GM08714 (cell line): Measurements from ENCODE around the gene FBXW4.

ENCODE experiments used
- H3K4me3 ChIP-seq: fragments of 200-500 bp; sonication (Bioruptor generic); 2 replicates; pipeline ENCODE4 v1.5.1; 2014; ENCODE audit warnings: mild to moderate bottlenecking, low read length, inconsistent platforms
- ZNF274 ChIP-seq: IDR thresholded peaks from 2 replicates; pipeline ENCODE4 v1.6.1; 2012; ENCODE audit warnings: mild to moderate bottlenecking, low read depth, low read length

FBXW4 gene

DNA sequence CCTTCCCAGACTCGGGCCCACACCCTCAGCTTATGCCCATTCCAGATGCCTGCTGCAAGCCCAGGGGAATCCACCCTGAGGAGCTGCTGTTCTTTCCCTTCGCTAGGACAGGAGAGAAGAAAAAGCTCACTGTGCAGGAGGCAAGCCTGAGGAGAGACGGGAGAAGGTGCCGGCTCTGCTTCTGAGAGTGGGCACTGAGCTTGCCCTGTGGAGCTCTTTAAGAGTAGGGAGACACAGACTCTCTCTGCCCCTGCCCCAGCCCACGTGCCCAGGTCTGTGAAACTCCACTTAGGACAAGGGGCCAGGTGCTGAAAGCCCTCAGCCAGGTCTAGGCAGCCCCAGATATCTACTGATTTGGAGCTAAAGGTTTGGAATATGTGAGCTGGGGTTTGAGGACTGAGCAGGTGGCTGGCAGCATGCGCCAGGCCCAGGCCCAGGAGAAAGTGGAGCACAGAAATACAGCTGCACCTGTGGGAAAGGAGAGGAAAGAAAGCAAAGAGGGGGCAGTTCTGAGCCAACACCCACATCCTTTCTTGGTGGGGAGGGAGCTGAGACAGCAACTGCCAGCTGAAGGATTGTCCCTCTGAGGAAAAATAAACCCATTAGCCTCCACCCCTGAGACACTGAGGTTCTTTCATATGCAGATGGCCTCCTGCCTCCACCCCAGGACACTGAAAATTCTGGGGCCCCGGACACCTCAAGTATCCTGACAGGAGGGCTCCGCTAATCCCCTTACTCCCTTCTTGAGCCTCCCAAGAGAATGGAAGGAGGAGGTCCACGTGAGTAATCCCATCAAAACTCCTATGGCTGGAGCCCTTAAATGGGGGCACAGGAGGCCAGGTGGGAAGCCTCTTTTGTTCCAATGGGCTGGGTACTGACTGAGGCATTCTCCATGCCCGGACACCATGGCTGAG lies 114.2 kb downstream of the FBXW4 start:
- no peak overlapping the region for H3K4me3 ChIP-seq
- no peak for TF ChIP-seq ZNF274

DNA sequence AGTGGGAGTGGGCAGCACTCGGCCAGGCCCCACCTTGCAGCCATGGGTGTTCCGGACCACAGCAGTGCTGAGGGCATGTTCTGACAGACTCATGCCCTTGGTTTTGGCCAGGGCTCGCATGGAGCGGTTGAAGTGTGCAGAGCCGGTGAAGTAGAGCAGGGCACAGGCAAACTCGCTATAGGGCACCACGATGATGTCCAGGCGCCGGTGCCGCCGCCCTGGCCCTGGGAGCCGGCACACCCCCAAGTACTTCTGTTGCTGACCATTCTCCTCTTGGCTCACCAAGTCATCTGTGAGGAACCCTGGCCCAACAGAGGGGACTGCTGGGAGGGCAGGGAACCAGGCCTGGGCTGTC lies 115.5 kb downstream of the FBXW4 start:
- no peak for TF ChIP-seq ZNF274

DNA sequence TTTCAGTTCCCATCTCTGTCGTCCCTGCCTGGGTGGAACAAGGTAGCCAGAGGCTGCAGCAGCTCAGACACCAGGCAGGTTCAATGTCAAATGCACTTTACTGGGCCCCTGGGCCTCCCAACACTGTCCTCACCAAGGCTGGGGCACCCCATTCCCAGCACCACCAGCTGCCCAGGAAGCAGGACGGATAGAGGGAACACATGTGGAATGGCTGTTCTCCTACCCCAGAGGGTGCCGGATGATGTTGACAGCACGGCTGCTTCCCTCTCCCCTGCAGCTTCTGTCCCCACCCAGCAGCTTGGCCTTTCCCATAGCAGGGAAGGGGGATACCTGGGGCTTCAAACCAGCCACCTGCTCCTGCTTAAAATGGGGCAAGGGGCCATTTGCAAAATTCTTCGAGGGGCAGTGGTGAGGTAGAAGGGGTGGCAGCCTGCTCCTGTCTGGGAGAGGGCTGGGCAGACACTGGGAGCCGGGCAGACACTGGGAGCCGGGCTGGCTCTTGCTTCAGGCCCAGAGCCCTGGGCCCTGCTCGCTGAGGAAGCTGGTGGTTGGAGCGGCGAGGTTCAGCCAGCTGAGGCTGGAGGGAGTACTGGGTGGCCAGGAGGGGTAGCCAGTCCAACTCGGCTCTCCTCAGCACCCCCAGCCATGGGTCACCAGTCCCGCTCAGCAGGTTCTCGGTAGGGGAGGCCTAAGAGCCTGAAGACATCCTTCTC lies 116.0 kb downstream of the FBXW4 start:
- no peak for TF ChIP-seq ZNF274
- H3K4me3 ChIP-seq: no peak overlapping the region

More for the DNA sequence above, 115.5 kb downstream of the FBXW4 start:
- H3K4me3 ChIP-seq: no peak overlapping the region

DNA sequence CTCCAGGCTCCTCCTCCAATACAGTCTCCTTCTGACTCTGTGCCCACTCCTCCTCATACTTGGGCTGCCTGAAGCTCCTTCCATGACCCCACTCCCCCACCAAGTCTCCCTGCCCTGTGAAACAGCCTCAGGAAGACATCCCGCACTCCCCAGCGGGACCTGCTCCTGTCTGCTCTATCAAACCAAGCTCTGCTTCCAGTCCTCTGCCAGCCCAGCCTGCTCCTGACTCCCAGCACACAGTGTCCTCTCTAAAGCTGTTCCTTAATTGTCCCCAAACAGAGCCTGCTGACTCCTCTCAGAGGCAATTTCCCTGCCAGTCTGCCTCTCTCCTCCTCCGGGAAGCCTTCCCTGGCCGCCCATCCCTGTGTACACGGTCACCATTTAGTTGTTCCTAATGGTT lies 116.8 kb downstream of the FBXW4 start:
- no peak for TF ChIP-seq ZNF274
- H3K4me3 ChIP-seq: no peak overlapping the region

DNA sequence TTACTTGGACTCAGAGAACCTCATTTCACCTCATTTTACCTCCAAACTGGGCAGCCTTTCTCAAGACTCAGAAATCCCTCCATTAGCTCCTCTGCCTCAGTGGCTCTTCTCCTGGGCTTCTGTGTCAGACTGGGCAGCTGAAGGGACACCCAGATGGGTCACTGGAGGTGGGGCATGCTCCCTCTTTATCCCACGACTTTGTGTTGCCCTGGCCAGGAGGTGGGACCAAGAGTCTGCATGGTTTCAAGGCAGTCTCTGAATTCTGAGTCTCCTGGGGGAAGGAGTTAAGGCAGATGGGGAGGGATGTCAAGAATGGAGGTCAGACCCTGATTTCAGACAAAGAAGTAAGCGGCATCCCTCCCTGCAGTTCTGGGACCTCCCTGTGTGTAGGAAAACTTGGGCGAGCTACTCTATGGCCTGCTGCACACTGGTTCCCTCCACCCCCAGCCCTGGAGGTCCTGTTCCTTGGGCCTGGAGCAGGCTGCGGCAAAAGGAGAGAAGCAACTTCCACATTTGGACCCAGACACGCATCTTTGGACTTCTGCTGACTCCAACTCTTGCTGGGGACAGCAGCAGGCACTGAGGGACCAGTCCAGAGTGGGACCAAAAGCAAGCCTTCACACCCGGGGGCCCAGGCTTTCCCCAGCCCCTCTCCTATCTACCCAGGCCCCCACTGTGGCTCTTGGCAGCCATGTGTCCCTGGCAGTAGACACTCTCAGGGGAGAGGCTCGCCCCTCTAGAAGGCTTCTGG lies 117.7 kb downstream of the FBXW4 start:
- H3K4me3 ChIP-seq: no peak overlapping the region
- TF ChIP-seq ZNF274: no peak

DNA sequence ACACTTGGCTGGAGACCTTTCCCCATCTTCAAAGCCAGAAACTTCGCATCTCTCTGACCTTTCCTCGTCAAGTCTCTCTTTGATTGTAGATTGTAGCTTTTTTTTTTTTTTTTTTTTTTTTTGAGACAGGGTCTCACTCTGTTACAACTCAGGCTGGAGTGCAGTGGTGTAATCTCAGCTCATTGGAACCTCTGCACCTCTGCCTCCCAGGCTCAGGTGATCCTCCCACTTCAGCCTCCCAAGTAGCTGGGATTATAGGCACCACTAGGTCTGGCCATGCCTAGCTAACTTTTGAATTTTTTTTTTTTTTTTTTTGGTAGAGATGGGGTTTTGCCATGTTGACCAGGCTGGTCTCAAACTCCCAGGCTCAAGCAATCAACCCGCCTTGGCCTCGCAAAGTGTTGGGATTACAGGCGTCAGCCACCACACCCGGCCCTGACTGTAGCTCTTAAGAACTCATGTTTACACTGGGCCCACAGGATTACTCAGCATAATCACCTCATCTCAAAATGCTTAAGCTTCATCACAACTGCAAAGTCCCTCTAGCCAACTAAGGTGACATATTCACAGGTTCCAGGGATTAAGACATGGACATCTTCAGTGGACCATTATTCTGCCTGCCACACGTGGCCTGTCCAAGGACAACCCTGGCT lies 118.6 kb downstream of the FBXW4 start:
- no peak for TF ChIP-seq ZNF274
- no peak overlapping the region for H3K4me3 ChIP-seq

DNA sequence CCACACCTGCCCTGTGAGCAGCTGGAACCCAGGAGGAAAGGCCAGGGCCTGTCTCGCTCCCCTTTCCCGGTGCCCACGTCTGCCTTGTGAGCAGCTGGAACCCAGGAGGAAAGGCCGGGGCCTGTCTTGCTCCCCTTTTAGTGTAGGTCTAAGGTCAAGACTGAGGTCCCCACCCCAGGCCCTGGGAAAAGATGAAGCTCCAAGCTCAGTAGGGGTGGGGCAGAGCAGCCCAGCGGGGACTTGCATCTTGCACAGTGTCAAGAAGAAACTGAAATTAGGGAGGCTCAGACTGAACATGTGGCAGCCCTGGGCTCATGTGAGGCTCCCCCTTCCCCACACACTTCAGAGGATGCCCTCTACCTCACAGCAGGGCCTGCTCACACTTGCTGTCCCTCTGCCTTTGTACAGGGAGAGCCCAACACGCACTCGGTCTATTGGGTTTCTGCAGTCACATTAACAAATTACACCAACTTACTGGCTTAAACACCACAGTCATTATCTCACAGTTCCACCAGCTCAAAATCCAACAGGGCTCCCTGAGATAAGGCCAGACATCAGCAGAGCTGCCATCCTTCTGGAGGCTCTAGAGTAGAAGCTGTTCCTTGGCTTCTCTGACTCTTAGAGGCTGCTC lies 119.3 kb downstream of the FBXW4 start:
- H3K4me3 ChIP-seq: no peak overlapping the region
- TF ChIP-seq ZNF274: no peak

DNA sequence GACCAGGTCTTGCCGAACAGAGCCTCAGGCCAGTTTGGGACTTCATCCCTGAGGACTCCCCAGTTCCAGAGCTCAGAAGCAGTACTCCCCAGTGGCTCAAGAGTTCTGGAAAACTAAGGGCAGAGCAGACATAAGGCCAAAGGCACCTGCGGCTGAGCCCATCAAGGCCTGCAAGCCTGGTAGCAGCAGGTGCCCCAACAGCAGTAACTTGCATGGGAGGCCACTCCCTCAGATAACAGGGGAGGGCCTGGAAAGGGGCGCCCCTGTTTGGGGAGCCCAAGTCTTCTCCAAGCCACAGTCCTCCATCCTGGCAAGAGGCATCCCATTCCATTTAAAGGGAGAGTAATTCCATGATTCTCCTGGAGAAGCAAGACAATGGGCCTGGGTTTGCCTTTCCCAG lies 119.9 kb downstream of the FBXW4 start:
- TF ChIP-seq ZNF274: no peak
- no peak overlapping the region for H3K4me3 ChIP-seq

DNA sequence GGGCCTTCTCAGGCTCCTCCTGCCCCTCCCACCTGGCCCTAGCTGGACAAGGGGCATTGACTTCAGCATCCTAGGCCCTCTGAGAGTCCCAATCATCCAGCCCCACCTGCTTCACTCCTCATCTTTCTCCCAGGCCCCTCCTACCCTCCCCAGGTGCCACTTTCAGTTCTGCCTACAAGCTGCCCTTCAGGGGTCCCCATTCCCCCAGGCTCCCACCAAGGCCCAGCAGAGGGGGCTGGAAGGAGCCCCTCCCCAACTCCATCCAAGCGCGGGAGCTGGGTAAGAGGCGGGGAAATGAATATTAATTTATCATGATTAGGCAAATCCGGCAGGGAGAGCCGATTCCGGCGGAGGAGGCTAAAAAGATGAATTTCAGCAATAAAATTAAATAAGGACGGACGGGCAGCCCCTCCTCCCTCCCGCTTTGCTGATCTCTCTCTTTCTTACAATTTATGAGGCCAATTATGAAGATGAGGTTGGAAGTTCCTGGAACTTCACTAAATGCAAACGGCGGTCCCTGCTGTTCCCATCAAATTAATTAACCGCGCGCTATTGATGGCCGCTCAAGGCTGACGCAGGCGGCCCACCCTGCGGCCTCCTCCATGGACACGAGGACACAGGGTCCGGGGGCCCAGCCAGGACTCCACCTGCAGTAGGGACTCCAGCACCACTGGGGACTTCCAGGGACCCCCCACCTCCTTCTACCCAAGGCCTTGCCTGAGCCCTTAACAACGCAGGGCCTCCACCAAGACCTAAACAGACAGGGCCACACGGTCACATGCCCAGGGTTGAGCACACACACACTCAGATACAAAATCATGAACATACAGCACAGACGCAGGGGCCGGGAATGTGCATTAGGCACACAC lies 120.9 kb downstream of the FBXW4 start:
- no peak for TF ChIP-seq ZNF274
- no peak overlapping the region for H3K4me3 ChIP-seq

DNA sequence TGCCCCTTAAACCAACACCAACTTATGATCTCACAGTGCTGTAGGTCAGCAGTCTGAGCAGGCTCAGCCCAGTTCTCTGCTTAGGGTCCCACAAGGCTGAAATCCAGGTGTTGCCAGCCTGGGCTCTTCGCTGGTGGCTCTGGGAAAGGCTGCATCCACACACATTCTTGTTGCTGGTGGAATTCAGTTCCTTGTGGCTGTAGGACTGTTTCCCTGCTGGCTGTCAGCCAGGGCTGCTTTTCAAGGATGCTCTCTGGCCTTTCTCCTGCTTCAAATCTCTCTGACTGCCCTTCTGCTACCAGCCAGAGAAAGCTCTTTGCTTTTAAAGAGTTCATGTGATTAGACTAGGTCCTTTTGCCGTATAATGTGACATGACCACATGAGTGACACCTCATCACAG lies 122.2 kb downstream of the FBXW4 start:
- TF ChIP-seq ZNF274: no peak
- H3K4me3 ChIP-seq: no peak overlapping the region

DNA sequence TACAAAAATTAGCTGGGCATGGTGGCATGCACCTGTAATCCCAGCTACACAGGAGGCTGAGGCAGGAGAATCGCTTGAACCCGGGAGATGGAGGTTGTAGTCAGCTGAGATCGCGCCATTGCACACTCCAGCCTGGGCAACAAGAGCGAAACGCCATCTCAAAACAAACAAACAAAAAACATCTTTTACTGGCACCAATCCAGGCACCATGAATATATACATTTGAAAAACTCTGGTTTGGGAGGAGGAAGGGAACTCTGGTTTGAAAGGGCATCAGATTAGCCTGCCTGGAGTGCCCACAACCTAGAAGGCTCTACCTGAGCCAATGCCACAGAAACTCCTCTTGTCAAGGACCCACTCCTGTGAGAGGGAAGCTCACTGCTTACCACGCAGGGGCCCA lies 122.8 kb downstream of the FBXW4 start:
- no peak for TF ChIP-seq ZNF274

DNA sequence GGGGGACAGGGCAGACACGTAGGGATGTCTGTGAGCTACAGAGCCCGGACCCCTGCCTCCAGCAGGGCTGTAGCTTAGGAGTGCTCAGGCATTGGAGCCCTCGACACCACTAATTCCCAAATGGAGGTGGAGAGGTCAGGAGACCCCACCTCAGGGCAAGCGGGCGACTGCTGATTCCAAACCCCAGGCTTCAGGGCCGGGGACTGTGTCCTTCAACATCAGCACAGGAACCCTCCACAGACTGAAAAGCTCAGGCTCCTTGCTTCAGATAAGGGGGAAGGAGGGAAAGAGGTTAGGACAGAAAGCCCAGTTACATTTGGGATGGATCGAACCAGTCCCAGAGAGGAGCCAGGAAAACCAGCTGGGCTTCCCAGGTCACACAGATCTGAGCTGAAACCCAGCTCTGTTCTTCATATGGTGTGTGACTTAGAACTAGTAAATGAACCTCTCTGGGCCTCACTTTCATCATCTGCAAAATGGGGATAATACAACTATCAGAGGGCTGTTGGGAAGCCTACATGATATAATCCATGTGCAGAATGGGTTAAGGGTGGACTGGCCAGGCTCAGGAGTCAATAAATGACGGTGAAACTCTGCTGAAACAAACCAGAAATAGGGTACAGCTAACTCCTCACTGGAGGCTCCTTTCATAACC lies 123.6 kb downstream of the FBXW4 start:
- no peak overlapping the region for H3K4me3 ChIP-seq

More for the DNA sequence above, 122.8 kb downstream of the FBXW4 start:
- no peak overlapping the region for H3K4me3 ChIP-seq

More for the DNA sequence above, 123.6 kb downstream of the FBXW4 start:
- TF ChIP-seq ZNF274: no peak
